Activated naive CD4-positive, alpha-beta T cell treated with anti-CD3 and anti-CD28 coated beads for 36 hours (primary cell): Measurements from ENCODE around the gene MAPKAPK2. TPM values are rescaled to one million over a fixed set of nuclear protein-coding genes. Genes with fewer than 3 reads are reported as not detected.
"Not testable (repeated sequence)": the region's sequence is repeated elsewhere in the genome, so short reads cannot be mapped to it uniquely, and the experiment has no call there.

Experiments
- CTCF ChIA-PET: fragments of 350-600 bp; sonication (Branson Sonifier 250); formaldehyde crosslinking; loops from one replicate; lab custom pipeline; 2021; ENCODE audit warnings: antibody characterized with exemption; lab: Charles Lee
- DNase-seq: peaks from one replicate; pipeline ENCODE4 v3.0.0-alpha.2; 2020
- H3K27ac Mint-ChIP-seq: one replicate; pipeline ENCODE4 v1.8.0; 2021; ENCODE audit warnings: mild to moderate bottlenecking, mixed read lengths
- H3K27me3 Mint-ChIP-seq: one replicate; pipeline ENCODE4 v1.8.0; 2021; ENCODE audit warnings: low read depth, mixed read lengths
- H3K36me3 Mint-ChIP-seq: one replicate; pipeline ENCODE4 v1.8.0; 2021; ENCODE audit warnings: low read depth, mixed read lengths
- H3K4me1 Mint-ChIP-seq: one replicate; pipeline ENCODE4 v1.8.0; 2021; ENCODE audit warnings: low read depth, mixed read lengths
- H3K4me3 Mint-ChIP-seq: one replicate; pipeline ENCODE4 v1.8.0; 2021; ENCODE audit warnings: mild to moderate bottlenecking, moderate library complexity, mixed read lengths
- H3K9me3 Mint-ChIP-seq: one replicate; pipeline ENCODE4 v1.8.0; 2021; ENCODE audit warnings: mixed read lengths
- intact Hi-C: fragments of 100-400 bp; cut with micrococcal nuclease; formaldehyde crosslinking; loops from one replicate; pipeline ENCODE4 v1.15.1; 2023
- total RNA-seq, 2 experiments: library from RNA; stranded (reverse); gene quantifications; one replicate each; pipeline ENCODE4 v1.2.3, GENCODE V29; 2021

Gene MAPKAPK2
- total RNA-seq, 2 experiments from 2014 or later: 83.4 to 85.3 TPM

- intact Hi-C loops: no loop called here
- no peaks in the 10 kb centered on the region for H3K36me3 Mint-ChIP-seq
- CTCF ChIA-PET: interaction anchor here (0.7 to 4.4 kb wide), 7 partner anchors 8 to 152 kb away, joined by 3 to 17 read pairs (median 8); no protein-coding TSS in a partner anchor
- no peak overlapping the region for H3K27ac Mint-ChIP-seq
- no peak for DNase-seq
- H3K4me1 Mint-ChIP-seq: peaks cover 19% of the 10 kb centered on the region
- H3K4me3 Mint-ChIP-seq: no peak overlapping the region
- no peaks in the 10 kb centered on the region for H3K9me3 Mint-ChIP-seq
- no peaks in the 10 kb centered on the region for H3K27me3 Mint-ChIP-seq
These were observed 75.9 kb downstream of the MAPKAPK2 start for GRCh38 chr1:206760590-206760989.

GRCh38 chr1:206761159-206761768, 76.6 kb downstream of the MAPKAPK2 start:
- no peak for DNase-seq
- no peaks in the 10 kb centered on the region for H3K27me3 Mint-ChIP-seq
- no peaks in the 10 kb centered on the region for H3K9me3 Mint-ChIP-seq
- intact Hi-C loops: no loop called here
- H3K4me3 Mint-ChIP-seq: no peak overlapping the region
- H3K4me1 Mint-ChIP-seq: peaks cover 22% of the 10 kb centered on the region
- no peak overlapping the region for H3K27ac Mint-ChIP-seq
- CTCF ChIA-PET: interaction anchor here (0.6 to 4.4 kb wide), 6 partner anchors 7 to 151 kb away, joined by 3 to 17 read pairs (median 11); partner anchors contain the start of gene IL20
- H3K36me3 Mint-ChIP-seq: no peaks in the 10 kb centered on the region

GRCh38 chr1:206762741-206763364, 78.1 kb downstream of the MAPKAPK2 start:
- CTCF ChIA-PET: interaction anchor here (3.8 kb wide), 1 partner anchor 28 kb away, joined by 14 read pairs; no protein-coding TSS in a partner anchor
- H3K9me3 Mint-ChIP-seq, H3K27ac Mint-ChIP-seq, H3K4me3 Mint-ChIP-seq, H3K27me3 Mint-ChIP-seq, intact Hi-C loops, DNase-seq, H3K36me3 Mint-ChIP-seq: not testable (repeated sequence)
- peaks cover 30% of the 10 kb centered on the region for H3K4me1 Mint-ChIP-seq

GRCh38 chr1:206765771-206766170, 81.1 kb downstream of the MAPKAPK2 start:
- peaks cover 57% of the 10 kb centered on the region for H3K4me1 Mint-ChIP-seq
- not testable (repeated sequence) for H3K9me3 Mint-ChIP-seq, H3K4me3 Mint-ChIP-seq, H3K36me3 Mint-ChIP-seq, H3K27me3 Mint-ChIP-seq, H3K27ac Mint-ChIP-seq
- intact Hi-C loops: loop anchor here (1.0 kb wide), 2 partner anchors 7 to 38 kb away; no protein-coding TSS in a partner anchor
- CTCF ChIA-PET: interaction anchor here (0.7 to 5.2 kb wide), 13 partner anchors 9 to 217 kb away, joined by 3 to 29 read pairs (median 3); no protein-coding TSS in a partner anchor
- peak; percentile 26 for DNase-seq

- Mint-ChIP-seq H3K4me1 (peaks cover 63% of the 10 kb centered on the region), H3K9me3 (no peaks in the 10 kb centered on the region), H3K4me3 (no peak overlapping the region), H3K36me3 (no peaks in the 10 kb centered on the region), H3K27ac (no peak overlapping the region), H3K27me3 (peaks cover 7% of the 10 kb centered on the region)
- CTCF ChIA-PET: interaction anchor here (0.7 to 5.2 kb wide), 14 partner anchors 7 to 217 kb away, joined by 3 to 29 read pairs (median 3); no protein-coding TSS in a partner anchor
- DNase-seq: peak; percentile 79
- intact Hi-C loops: loop anchor here (1.0 kb wide), 2 partner anchors 8 to 37 kb away; no protein-coding TSS in a partner anchor
These were observed 81.6 kb downstream of the MAPKAPK2 start for GRCh38 chr1:206766251-206766856.

- peak overlapping the region; percentile 33 for H3K27ac Mint-ChIP-seq
- H3K27me3 Mint-ChIP-seq: peaks cover 18% of the 10 kb centered on the region
- intact Hi-C loops: loop anchor here (1.0 kb wide), 2 partner anchors 16 to 29 kb away; no protein-coding TSS in a partner anchor
- H3K9me3 Mint-ChIP-seq: no peaks in the 10 kb centered on the region
- H3K4me3 Mint-ChIP-seq: no peak overlapping the region
- DNase-seq: no peak
- H3K4me1 Mint-ChIP-seq: peaks cover 73% of the 10 kb centered on the region
- CTCF ChIA-PET: interaction anchor here (0.5 to 5.2 kb wide), 16 partner anchors 9 to 289 kb away, joined by 3 to 29 read pairs (median 4); no protein-coding TSS in a partner anchor
- no peaks in the 10 kb centered on the region for H3K36me3 Mint-ChIP-seq
These were observed 84.0 kb downstream of the MAPKAPK2 start for GRCh38 chr1:206768472-206769303.

- no peak overlapping the region for H3K4me3 Mint-ChIP-seq
- CTCF ChIA-PET: interaction anchor here (0.5 to 5.2 kb wide), 13 partner anchors 10 to 290 kb away, joined by 3 to 29 read pairs (median 8); no protein-coding TSS in a partner anchor
- peaks cover 75% of the 10 kb centered on the region for H3K4me1 Mint-ChIP-seq
- no peaks in the 10 kb centered on the region for H3K36me3 Mint-ChIP-seq
- no peaks in the 10 kb centered on the region for H3K9me3 Mint-ChIP-seq
- H3K27ac Mint-ChIP-seq: peak overlapping the region; percentile 33
- H3K27me3 Mint-ChIP-seq: peaks cover 18% of the 10 kb centered on the region
- peak; percentile 85 for DNase-seq
- intact Hi-C loops: loop anchor here (1.0 kb wide), 2 partner anchors 15 to 30 kb away; no protein-coding TSS in a partner anchor
These were observed 84.6 kb downstream of the MAPKAPK2 start for GRCh38 chr1:206769304-206769731.

- Mint-ChIP-seq H3K27ac (peak within 1 kb of the TSS; percentile 10), H3K9me3 (no peaks in the 10 kb centered on the region), H3K27me3 (peaks cover 18% of the 10 kb centered on the region), H3K4me1 (peaks cover 69% of the 10 kb centered on the region), H3K36me3 (no peaks in the 10 kb centered on the region), H3K4me3 (no peak within 1 kb of the TSS)
- CTCF ChIA-PET: interaction anchor here (0.8 to 5.2 kb wide), 10 partner anchors 13 to 165 kb away, joined by 3 to 29 read pairs (median 5); no protein-coding TSS in a partner anchor
- intact Hi-C loops: no loop called here
- peak; percentile 47 for DNase-seq
These were observed 86.0 kb downstream of the MAPKAPK2 start, which contains the start of gene IL19 for GRCh38 chr1:206770531-206771337. Gene IL19 (plus strand): TSS chr1:206770773. CDS start chr1:206836663, 65,890 bp downstream.

GRCh38 chr1:206771338-206771692, 86.6 kb downstream of the MAPKAPK2 start:
- H3K4me3 Mint-ChIP-seq: no peak overlapping the region
- H3K36me3 Mint-ChIP-seq: no peaks in the 10 kb centered on the region
- peaks cover 18% of the 10 kb centered on the region for H3K27me3 Mint-ChIP-seq
- H3K4me1 Mint-ChIP-seq: peaks cover 63% of the 10 kb centered on the region
- CTCF ChIA-PET: interaction anchor here (0.6 to 4.3 kb wide), 8 partner anchors 16 to 226 kb away, joined by 3 to 28 read pairs (median 5); no protein-coding TSS in a partner anchor
- H3K27ac Mint-ChIP-seq: no peak overlapping the region
- intact Hi-C loops: no loop called here
- H3K9me3 Mint-ChIP-seq: no peaks in the 10 kb centered on the region
- DNase-seq: no peak

- Mint-ChIP-seq H3K4me3 (no peak within 1 kb of the TSS), H3K27me3 (peaks cover 18% of the 10 kb centered on the region)
- intact Hi-C loops: no loop called here
These were observed 87.7 kb downstream of the MAPKAPK2 start, which contains the start of gene IL10 for GRCh38 chr1:206772243-206772937. Gene IL10 (minus strand): TSS chr1:206772494. CDS start chr1:206772435, 59 bp downstream.

More at GRCh38 chr1:206772243-206772937, 87.7 kb downstream of the MAPKAPK2 start, which contains the start of gene IL10:
- Mint-ChIP-seq H3K9me3 (no peaks in the 10 kb centered on the region), H3K4me1 (peaks cover 54% of the 10 kb centered on the region), H3K36me3 (no peaks in the 10 kb centered on the region), H3K27ac (no peak within 1 kb of the TSS)
- CTCF ChIA-PET: interaction anchor here (0.7 to 1.3 kb wide), 6 partner anchors 31 to 140 kb away, joined by 3 to 4 read pairs (median 3); no protein-coding TSS in a partner anchor
- no peak for DNase-seq
